ENCODE data around the gene RINL.
"Not testable (repeated sequence)": the region's sequence is repeated elsewhere in the genome, so short reads cannot be mapped to it uniquely, and the experiment has no call there.

The RINL gene

DNA sequence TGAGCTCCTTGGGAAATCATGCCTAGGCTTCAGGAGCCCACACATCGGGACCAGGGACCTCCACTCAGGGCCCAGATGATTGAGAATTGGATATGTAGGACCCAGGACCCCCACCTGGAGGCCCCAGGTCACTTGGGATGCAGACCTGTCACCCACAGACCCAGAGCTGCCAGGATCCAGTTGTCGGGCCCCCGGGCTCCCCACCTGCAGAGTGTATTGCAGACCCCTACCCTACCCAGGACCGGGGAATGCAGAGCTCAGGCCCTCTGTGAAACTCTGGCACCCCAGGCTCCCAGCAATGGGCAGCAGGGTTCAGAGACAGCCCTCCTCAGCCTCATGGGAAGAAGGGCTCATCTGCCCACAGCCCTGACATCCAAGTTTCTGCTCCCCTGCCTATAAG is 27.5 kb upstream of the RINL start:
- DNase-seq (ENCODE audit: low spot score), result no peak

DNA sequence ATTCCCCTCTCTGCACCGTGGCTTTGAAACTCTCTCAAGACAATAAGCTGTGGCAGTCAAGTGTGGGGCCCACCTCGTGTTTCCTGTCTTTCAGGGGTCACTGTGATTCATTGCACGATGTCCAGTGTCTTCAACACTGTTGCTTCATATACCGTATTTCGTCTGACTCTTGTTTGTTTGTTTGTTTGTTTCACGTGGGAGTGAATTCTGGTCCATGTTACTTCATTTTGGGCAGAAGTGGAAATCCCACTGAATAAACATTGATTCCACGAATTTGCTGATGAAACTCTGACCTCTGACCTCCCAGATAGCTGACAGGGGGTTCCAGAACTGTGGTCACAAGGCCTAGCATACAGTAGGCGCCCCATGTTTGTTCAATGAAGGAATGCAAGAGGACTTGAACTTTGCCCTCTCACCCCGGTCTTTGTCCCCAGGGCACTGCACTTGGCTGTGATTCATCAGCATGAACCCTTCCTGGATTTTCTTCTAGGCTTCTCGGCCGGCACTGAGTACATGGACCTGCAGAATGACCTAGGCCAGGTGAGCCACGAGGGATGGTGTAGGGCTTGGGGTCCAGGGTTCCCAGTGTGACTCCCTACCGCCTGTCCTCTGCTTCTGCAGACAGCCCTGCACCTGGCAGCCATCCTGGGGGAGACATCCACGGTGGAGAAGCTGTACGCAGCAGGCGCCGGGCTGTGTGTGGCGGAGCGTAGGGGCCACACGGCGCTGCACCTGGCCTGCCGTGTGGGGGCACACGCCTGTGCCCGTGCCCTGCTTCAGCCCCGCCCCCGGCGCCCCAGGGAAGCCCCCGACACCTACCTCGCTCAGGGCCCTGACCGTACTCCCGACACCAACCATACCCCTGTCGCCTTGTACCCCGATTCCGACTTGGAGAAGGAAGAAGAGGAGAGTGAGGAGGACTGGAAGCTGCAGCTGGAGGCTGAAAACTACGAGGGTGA is 26.8 kb upstream of the RINL start:
- no peak for DNase-seq (ENCODE audit: low spot score)

GRCh38 chr19:38901683-38902082 is 23.6 kb upstream of the RINL start:
- no peak for DNase-seq (ENCODE audit: low spot score)

DNA sequence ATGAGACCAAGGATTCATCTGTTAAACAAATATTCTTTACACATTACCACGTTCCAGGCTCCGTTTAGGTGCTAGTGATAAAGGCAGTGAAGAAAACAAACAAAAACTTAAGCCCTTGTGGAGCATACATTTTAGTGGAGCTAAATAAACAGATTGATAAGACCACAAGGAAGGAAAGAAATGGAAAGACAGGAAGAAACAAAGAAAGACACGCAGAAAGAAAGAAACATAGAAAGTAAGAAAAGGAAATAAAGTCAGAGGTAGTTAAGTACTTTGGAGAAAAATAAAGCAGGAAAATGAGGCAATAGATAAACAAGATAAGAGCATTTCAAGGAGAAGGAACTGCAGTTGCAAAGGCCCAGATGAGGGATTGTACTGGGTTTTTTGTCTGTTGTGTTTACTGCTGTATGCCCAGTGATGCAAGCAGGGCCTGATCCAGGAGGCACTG is 22.7 kb upstream of the RINL start:
- DNase-seq (ENCODE audit: low spot score), result no peak

DNA sequence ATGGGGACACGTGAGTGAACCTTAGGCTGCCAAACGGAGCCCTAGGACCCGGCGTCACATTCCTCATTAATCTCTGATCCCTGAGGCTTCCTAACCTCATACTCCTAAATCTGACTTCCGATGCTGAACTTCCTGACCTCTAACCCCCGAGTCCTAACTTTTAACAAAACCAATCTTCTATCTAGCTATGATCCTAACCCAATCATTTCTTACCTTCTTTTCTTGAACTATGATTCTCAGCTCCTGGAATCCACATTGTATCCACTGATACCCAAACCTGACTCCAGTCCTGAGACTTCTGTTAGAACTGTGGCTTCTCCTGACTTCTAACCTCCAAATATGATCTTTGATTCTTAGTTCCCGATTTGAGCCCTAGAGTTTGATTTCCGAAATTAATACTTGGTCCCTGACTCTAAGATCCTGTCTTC is 22.1 kb upstream of the RINL start:
- DNase-seq (ENCODE audit: low spot score), result no peak

- DNase-seq (ENCODE audit: low spot score), result peak; percentile 100
Observed at GRCh38 chr19:38899447-38900201, 21.5 kb upstream of the RINL start, which contains the start of the genes NFKBIB and SIRT2. TSS of gene NFKBIB (plus strand) at chr19:38899969. CDS start at chr19:38900033, 64 bp downstream. TSS of gene SIRT2 (minus strand) at chr19:38899618. CDS start at chr19:38899521, 97 bp downstream.

DNA sequence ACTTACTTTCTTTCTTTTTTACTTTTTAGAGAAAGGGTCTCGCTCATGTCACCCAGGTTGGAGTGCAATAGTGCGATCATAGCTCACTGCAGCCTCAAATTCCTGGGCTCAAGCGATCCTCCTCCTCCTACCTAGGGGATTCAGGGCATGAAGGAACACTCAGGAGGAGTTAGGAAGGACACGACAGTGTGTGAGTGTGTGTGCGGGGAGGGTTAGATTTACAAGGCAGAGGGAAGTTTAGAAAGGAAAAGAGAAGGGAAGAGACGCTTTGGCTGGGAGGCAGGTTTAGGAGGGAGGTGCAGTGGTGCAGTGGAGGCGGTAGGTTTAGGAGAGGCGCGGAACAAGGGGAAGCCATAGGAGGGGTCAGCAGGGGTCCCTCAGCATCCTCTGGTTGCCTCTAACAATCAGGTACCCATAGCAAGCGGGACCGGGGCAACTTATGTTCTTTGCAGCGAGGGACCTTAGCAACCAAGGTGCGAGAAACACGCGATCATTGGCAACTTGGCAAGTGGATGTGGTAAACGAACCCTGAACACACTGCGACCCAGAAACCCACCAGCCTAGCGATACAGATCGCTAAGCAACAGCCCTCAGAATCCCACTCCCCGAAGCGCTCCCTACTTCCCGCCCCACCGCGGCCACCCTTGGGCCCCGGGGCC is 20.8 kb upstream of the RINL start:
- no peak for DNase-seq (ENCODE audit: low spot score)

DNA sequence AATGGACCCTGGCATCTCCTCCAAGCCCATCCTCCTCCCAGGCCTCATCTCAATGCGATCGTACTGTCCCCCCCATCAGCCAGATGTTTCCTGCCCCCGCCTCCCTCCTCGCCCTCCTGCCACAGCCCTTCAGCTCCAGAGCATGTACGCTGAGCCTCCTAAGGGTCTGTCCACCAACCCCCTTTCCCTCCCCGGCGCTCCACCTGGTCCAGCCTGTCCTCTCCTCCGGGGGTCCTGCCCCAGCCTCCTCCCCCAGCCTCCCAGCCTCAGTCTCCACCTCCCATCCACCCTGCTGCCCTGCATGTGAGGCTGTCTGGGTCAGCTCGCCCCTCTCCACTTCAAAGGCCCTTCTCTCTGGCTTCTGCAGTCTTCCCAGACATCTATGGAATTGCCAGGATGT is 16.9 kb upstream of the RINL start:
- no peak for DNase-seq (ENCODE audit: low spot score)

DNA sequence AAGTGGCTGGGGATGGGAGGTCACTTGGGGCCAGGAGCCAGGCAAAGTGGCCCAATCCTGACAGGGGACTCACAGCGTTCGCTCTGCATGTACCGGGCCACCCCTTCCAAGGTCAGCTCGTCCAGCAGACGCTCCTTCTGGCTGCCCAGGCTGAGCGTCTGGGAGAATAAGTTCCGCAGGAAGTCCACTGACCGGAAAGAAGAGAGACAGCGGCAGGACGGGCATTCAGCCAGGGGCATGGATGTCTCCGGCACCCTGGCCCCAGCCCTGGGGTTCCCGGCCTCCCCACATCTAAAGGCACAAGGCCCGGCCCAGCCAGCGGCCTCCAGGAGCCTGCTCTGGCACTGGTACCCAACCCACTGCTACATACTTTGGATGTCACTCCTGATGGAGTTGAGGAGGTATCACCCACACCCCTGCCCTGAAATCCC is 15.3 kb upstream of the RINL start:
- no peak for DNase-seq (ENCODE audit: low spot score)

GRCh38 chr19:38892841-38893240 is 14.8 kb upstream of the RINL start:
- DNase-seq (ENCODE audit: low spot score), result no peak

DNA sequence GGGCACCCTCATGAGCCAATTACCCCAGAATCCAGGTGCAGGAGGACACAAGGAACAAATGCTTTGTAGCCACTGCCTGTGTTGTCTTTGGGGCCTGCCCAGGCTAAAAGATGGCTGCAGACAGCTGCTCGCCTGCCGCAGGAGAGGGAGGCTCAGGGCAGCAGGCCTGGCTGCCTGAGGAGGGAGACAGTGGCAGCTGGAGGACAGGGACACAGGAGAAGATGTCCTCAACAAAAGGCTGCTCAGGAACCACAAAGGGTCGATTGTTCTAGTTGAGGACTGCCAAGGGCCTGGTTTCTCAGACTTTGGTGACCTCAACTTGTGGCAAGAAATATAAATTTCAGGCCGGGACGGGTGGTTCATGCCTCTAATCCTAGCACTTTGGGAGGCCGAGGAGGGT is 13.7 kb upstream of the RINL start:
- DNase-seq (ENCODE audit: low spot score), result no peak

- DNase-seq (ENCODE audit: low spot score), result no peak
Observed at GRCh38 chr19:38890686-38891085, 12.6 kb upstream of the RINL start.

DNA sequence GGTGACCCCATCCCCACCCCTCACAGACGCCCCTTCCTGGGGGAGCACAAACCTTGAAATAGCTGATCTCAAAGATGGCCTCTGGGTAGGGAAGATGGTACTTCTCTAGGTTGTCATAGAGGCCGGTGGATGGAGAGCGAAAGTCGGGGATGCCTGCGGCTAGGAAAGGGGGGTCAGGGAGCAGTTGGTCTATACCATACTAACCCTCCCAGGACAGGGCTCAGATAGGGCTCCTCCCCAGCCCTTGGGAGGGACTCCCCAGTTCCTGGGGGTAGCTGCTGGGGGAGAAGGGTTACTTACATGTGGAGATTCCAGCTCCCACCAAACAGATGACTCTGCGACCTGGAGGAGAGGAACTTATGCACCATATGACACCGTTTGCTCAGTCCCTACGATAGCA is 11.7 kb upstream of the RINL start:
- DNase-seq (ENCODE audit: low spot score), result no peak

- DNase-seq (ENCODE audit: low spot score), result no peak
Observed at GRCh38 chr19:38888876-38889275, 10.8 kb upstream of the RINL start.

- DNase-seq (ENCODE audit: low spot score), result not testable (repeated sequence)
Observed at GRCh38 chr19:38884691-38885090, 6.6 kb upstream of the RINL start.

DNA sequence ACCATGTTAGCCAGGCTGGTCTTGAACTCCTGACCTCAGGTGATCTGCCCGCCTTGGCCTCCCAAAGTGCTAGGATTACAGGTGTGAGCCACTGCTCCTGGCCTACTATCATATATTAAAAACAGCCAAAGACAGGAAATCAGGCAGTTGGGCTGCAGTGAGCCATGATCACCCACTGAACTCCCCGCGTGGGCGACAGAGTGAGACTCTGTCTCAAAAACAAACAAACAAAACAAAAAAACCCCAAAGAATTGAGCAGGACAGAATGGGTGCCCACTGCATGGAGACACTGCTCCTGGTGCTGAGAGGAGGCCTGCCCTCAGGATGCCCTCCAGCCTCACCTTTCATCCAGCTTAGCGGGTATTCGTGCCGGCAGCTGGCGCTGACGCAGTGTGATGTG is 5.2 kb upstream of the RINL start:
- DNase-seq (ENCODE audit: low spot score), result no peak

- DNase-seq (ENCODE audit: low spot score), result no peak
Observed at GRCh38 chr19:38880882-38881609, 3.0 kb upstream of the RINL start.

GRCh38 chr19:38880076-38880881 is 2.2 kb upstream of the RINL start:
- no peak for DNase-seq (ENCODE audit: low spot score)

GRCh38 chr19:38879400-38879751 is 1.3 kb upstream of the RINL start:
- no peak for DNase-seq (ENCODE audit: low spot score)

DNA sequence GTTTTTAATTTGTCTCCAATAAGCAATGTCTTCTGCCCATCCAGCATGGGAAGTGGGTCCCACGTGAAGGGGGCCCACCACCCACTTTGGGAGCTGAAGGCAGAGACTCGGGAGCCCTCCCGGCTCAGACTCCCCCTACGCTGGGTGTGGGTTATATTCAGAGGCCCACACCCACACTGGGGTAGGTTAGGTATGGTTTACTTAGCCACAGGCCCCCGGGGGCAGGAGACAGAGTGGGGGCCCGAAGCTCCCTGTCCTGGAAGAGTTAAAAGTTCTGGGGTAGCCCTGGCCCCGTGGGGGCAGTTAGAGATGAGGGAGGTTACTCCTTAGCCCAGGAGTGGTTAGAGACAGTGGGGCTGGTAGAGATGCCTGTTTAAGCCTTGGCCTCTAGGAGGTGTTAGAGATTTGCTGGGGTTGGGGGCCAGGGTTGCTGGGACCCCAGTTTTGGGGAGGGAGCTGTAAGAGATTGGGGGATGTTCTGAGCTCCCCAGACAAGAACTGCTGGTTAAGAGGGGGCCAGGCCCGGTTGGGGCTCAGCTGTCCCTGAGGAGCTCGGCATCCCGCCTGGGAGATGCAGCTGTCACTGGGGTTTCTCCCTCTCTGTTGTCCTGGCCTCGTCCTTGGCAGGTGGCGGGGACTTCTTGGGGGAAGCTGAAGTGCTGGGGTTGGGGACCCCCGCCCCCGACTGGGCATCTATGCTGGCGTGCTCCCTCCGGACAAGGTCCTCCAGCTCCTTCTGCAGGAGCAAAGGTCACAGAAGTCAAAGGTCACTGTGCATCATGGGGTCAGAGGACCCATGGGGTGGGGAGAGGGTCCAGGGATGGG is 712 bp upstream of the RINL start:
- DNase-seq (ENCODE audit: low spot score), result no peak

Measured in LoVo (cell line).